GM10266 (cell line): ENCODE results near the gene TMEM232.
"Not testable (repeated sequence)": the region's sequence is repeated elsewhere in the genome, so short reads cannot be mapped to it uniquely, and the experiment has no call there.

Source experiments
- DNase-seq: peaks from one replicate; pipeline ENCODE4 v3.0.0; 2012; ENCODE audit errors: extremely low spot score
- TF ChIP-seq, protein P1 (sequence below): IDR thresholded peaks from 2 replicates; pipeline ENCODE4 v1.5.1; 2012; ENCODE audit warnings: mild to moderate bottlenecking, low read depth; ENCODE audit not compliant: control insufficient read depth, insufficient read depth; ENCODE audit errors: missing control alignments

TMEM232 gene

DNA sequence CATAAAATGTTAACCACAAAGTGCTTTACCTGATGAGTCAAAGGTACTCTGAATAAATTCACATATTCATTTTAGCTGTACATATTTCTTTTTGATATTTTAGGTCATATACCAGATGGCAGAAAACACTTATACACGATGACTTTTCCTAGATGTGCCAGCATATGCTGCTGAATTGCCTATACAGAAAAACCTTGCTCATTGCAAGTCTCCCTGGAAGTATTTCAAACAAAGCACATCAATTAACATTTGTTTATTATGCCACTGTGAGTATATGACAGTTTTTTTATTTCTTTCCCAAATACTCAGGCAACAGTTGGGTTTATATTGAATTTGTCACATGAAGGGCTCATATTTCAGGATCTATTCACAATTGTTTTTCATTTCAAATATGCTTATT, 180.8 kb downstream of the TMEM232 start:
- TF ChIP-seq, protein P1, sequence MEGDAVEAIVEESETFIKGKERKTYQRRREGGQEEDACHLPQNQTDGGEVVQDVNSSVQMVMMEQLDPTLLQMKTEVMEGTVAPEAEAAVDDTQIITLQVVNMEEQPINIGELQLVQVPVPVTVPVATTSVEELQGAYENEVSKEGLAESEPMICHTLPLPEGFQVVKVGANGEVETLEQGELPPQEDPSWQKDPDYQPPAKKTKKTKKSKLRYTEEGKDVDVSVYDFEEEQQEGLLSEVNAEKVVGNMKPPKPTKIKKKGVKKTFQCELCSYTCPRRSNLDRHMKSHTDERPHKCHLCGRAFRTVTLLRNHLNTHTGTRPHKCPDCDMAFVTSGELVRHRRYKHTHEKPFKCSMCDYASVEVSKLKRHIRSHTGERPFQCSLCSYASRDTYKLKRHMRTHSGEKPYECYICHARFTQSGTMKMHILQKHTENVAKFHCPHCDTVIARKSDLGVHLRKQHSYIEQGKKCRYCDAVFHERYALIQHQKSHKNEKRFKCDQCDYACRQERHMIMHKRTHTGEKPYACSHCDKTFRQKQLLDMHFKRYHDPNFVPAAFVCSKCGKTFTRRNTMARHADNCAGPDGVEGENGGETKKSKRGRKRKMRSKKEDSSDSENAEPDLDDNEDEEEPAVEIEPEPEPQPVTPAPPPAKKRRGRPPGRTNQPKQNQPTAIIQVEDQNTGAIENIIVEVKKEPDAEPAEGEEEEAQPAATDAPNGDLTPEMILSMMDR, result no peak

DNA sequence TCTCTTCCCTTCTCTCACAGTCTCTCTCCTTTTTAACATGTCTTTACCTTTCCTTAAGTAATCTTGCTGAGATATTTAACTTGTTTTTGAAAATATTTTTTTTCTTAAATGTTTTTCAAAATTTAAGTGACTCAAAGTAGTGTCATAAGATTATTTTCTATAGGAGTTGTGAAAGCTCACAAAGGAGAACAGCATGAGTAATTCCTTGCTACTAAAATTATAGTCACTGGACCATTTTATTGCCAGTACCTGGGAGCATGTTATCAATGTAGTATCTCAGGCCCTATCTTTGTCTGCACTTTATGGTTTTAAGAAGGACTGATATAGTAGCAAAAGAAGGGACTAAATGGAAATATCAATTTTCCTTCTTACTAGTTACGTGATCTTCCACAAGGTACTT, 181.9 kb downstream of the TMEM232 start:
- no peak for DNase-seq
- TF ChIP-seq, protein P1, result no peak

More for the DNA sequence above, 180.8 kb downstream of the TMEM232 start:
- no peak for DNase-seq

DNA sequence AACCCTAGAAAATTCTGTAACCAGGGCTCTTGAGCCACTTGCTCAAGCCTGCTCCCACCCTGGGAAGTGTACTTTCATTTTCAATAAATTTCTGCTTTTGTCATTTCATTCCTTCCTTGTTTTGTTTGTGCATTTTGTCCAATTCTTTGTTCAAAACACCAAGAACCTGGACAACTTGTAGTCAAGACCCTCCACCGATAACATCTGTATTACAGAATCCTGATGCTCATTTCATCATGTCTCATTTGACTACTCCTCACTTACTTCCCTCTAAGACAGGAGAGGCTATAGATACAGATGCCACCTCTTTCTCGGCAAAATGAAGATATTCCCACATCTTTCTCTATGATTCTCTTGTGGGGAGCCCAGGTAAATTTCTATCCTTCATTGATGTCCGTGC, 183.5 kb downstream of the TMEM232 start:
- TF ChIP-seq, protein P1, result no peak
- DNase-seq, result no peak

DNA sequence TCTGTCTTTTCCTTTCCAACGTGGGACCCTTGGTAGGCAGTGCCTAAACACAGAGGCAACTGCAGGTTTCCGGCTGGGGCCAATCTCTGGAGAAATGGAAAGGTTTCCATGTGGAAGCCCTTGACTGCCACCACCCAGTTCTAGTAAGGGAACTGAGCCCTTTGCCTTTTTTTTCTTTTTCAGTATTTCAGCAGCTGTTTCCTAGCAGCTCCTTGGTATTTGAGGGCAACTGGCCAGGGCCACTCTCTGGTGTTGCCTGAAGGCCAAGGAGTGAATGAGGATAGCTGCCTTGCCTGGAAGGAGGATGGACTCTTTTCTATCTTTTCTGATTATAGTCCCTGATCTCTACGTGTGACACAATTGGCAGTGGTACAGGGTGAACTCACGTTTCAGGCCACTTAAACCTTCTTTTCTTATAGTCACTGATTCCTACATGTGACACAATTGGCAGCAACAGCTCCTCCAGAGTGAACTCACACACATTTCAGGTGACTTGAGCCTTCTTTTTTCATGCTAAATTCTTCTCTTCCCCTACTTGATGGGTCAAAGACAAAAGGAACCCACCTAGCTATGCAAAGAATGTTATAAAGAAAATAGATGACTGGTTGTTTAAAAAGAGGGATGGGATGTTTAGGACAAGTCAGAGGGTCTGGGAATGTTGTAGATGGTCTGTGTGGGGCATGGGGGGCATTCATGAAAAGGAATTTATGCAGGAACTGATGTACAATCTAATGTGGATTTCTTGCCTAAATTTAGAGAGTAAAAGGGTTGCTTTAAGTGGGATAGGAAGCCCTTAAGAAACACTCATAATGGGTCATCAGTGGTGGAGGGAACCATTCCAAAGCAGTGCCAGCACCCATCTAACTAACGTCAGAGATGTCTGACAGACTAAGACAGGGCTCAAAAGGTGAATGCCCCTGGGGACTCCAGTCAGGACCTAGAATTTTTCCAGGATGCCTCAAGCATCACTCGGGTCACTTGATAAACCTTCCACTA, 190.1 kb downstream of the TMEM232 start:
- TF ChIP-seq, protein P1, result no peak
- no peak for DNase-seq

DNA sequence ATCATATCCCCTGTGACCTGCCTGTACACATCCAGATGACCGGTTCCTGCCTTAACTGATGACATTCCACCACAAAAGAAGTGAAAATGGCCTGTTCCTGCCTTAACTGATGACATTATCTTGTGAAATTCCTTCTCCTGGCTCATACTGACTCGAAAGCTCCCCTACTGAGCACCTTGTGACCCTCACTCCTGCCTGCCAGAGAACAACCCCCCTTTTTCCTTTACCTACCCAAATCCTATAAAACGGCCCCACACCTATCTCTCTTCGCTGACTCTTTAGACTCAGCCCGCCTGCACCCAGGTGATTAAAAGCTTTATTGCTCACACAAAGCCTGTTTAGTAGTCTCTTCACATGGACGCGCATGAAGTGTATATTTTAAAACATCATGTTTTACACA, 191.3 kb downstream of the TMEM232 start:
- not testable (repeated sequence) for DNase-seq

DNA sequence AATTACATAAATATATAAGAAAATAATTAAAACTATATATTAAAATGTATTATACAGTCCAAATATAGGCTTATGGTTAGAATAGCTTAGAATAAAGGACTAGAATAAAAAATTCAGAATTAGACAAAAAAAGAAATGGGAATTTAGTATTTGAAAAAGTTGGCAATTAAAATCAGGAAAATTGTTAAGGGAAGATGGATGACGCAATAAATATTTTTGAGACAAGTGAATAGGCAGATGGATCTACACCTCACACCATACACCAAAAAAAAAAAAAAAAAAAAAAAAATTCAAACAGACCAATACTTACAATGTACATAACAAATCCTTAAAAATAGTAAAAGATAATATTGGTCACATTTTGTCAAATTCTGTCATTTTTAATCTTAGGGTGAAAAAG, 200.7 kb downstream of the TMEM232 start:
- DNase-seq, result no peak
- TF ChIP-seq, protein P1, result no peak

DNA sequence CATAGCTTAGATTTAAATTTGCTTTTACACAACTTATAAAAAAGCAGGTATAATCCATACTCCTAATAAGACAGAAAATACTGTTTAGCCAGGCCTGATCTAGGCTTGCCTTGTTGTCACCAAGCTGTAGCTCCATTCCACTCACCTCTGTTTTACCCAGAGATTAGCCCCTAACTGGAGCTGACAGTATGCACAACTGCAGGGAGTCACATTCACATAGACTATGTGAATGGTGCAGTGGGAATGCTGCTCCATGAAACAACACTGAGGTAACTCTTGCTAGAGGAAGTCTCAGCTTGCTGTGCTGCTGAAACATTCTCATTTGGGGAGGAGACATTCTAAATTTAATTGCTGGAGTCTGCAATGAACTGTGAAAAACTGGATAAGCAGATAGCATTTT, 209.1 kb downstream of the TMEM232 start:
- DNase-seq, result no peak
- TF ChIP-seq, protein P1, result no peak
